WERI-Rb-1 (cell line): ENCODE data around the gene CABP4.

Experiments
- DNase-seq: peaks from one replicate; pipeline ENCODE4 v3.0.0-alpha.2; 2020
- H3K27ac ChIP-seq: fragments of 250-450 bp; sonication (Bioruptor Pico); 2 replicates; pipeline ENCODE4 v1.5.1; 2020; ENCODE audit warnings: mild to moderate bottlenecking, moderate library complexity
- H3K27me3 ChIP-seq: fragments of 250-450 bp; sonication (Bioruptor Pico); 2 replicates; pipeline ENCODE4 v1.5.1; 2021; ENCODE audit warnings: mild to moderate bottlenecking, low read depth, moderate library complexity; ENCODE audit not compliant: insufficient read depth, severe bottlenecking
- H3K36me3 ChIP-seq: fragments of 250-450 bp; sonication (Bioruptor Pico); 2 replicates; pipeline ENCODE4 v1.5.1; 2020; ENCODE audit warnings: mild to moderate bottlenecking, moderate library complexity
- H3K4me3 ChIP-seq: 2 replicates; pipeline ENCODE4 v1.5.1; 2011; ENCODE audit warnings: low read depth, mild to moderate bottlenecking, control low read depth, low read length
- H3K9me3 ChIP-seq: fragments of 250-450 bp; sonication (Bioruptor Pico); 2 replicates; pipeline ENCODE4 v1.5.1; 2021; ENCODE audit warnings: mild to moderate bottlenecking, moderate library complexity; ENCODE audit not compliant: severe bottlenecking
- CTCF ChIP-seq: IDR thresholded peaks from 2 replicates; pipeline ENCODE4 v1.5.1; 2011; ENCODE audit warnings: low read depth, mild to moderate bottlenecking, control low read depth, inconsistent platforms, low read length

The CABP4 gene

GRCh38 chr11:67437809-67438157 is 17.4 kb upstream of the CABP4 start:
- no peak for DNase-seq
- H3K27me3 ChIP-seq = no peaks in the 10 kb centered on the region
- H3K36me3 ChIP-seq = peaks cover 64% of the 10 kb centered on the region
- no peak overlapping the region for H3K4me3 ChIP-seq
- H3K9me3 ChIP-seq = no peaks in the 10 kb centered on the region
- no peak for TF ChIP-seq CTCF
- H3K27ac ChIP-seq = no peak overlapping the region

- Histone ChIP-seq H3K9me3 (no peaks in the 10 kb centered on the region), H3K27me3 (no peaks in the 10 kb centered on the region), H3K36me3 (peaks cover 58% of the 10 kb centered on the region), H3K4me3 (no peak overlapping the region), H3K27ac (0 out of 2 replicates have a peak overlapping the region, but pooled peaks have one; percentile 24)
- DNase-seq = no peak
- TF ChIP-seq CTCF = no peak
Observed at GRCh38 chr11:67438158-67438902, 16.8 kb upstream of the CABP4 start.

- peak; percentile 64 for DNase-seq
- H3K27me3 ChIP-seq = no peaks in the 10 kb centered on the region
- no peak overlapping the region for H3K4me3 ChIP-seq
- no peak overlapping the region for H3K27ac ChIP-seq
- peaks cover 46% of the 10 kb centered on the region for H3K36me3 ChIP-seq
- TF ChIP-seq CTCF = peak; percentile 45; the same call in 1 of the 2 replicates
- no peaks in the 10 kb centered on the region for H3K9me3 ChIP-seq
Observed at GRCh38 chr11:67439321-67440228, 15.6 kb upstream of the CABP4 start.

- no peak for DNase-seq
- no peaks in the 10 kb centered on the region for H3K27me3 ChIP-seq
- no peak for TF ChIP-seq CTCF
- H3K36me3 ChIP-seq = peaks cover 37% of the 10 kb centered on the region
- no peaks in the 10 kb centered on the region for H3K9me3 ChIP-seq
- H3K4me3 ChIP-seq = no peak overlapping the region
- H3K27ac ChIP-seq = no peak overlapping the region
Observed at GRCh38 chr11:67440229-67441097, 14.7 kb upstream of the CABP4 start.

GRCh38 chr11:67441098-67441563 is 14.0 kb upstream of the CABP4 start:
- DNase-seq = no peak
- no peak overlapping the region for H3K4me3 ChIP-seq
- H3K27ac ChIP-seq = no peak overlapping the region
- no peaks in the 10 kb centered on the region for H3K9me3 ChIP-seq
- peaks cover 30% of the 10 kb centered on the region for H3K36me3 ChIP-seq
- TF ChIP-seq CTCF = no peak
- H3K27me3 ChIP-seq = no peaks in the 10 kb centered on the region
